GM10266 (cell line): ENCODE measurements around the gene MAN1B1.

ENCODE experiments used
- DNase-seq: peaks from one replicate; pipeline ENCODE4 v3.0.0; 2012; ENCODE audit errors: extremely low spot score
- CTCF ChIP-seq: IDR thresholded peaks from 2 replicates; pipeline ENCODE4 v1.5.1; 2012; ENCODE audit warnings: mild to moderate bottlenecking, low read depth; ENCODE audit not compliant: control insufficient read depth, insufficient read depth; ENCODE audit errors: missing control alignments

MAN1B1 gene

GRCh38 chr9:137067860-137068538, 18.8 kb upstream of the MAN1B1 start:
- peak; percentile 94 for DNase-seq
- TF ChIP-seq CTCF: peak; percentile 88

- DNase-seq: no peak
- no peak for TF ChIP-seq CTCF
These were observed 18.0 kb upstream of the MAN1B1 start for GRCh38 chr9:137068539-137069507.

- no peak for DNase-seq
These were observed 17.2 kb upstream of the MAN1B1 start for GRCh38 chr9:137069508-137070091.

GRCh38 chr9:137070201-137070905, 16.4 kb upstream of the MAN1B1 start, which contains the start of gene SAPCD2:
SAPCD2 (minus strand) TSS chr9:137070557; CDS start chr9:137070460, 97 bp downstream.
- no peak for TF ChIP-seq CTCF
- DNase-seq: peak; percentile 97

More at GRCh38 chr9:137069508-137070091, 17.2 kb upstream of the MAN1B1 start:
- TF ChIP-seq CTCF: no peak

- peak; percentile 51 for DNase-seq
- no peak for TF ChIP-seq CTCF
These were observed 15.9 kb upstream of the MAN1B1 start for GRCh38 chr9:137070906-137071275.

GRCh38 chr9:137071282-137071681, 15.5 kb upstream of the MAN1B1 start:
- DNase-seq: no peak
- TF ChIP-seq CTCF: no peak
